SK-N-SH (cell line): ENCODE measurements around the gene CNBD2. TPM values are rescaled to one million over a fixed set of nuclear protein-coding genes. Genes with fewer than 3 reads are reported as not detected.
"Not testable (repeated sequence)": the region's sequence is repeated elsewhere in the genome, so short reads cannot be mapped to it uniquely, and the experiment has no call there.

Experiments
- CTCF ChIA-PET: fragments of 300-600, 350-600 bp; formaldehyde crosslinking; extraction: SDS; loops from one replicate; lab custom pipeline; 2021; lab: Yijun Ruan, JAX
- POLR2A ChIA-PET: fragments of 350-600 bp; sonication (Branson Sonifier 250); formaldehyde crosslinking; extraction: SDS; loops from one replicate; lab custom pipeline; 2020; ENCODE audit warnings: antibody characterized with exemption, inconsistent platforms; lab: Yijun Ruan, JAX
- DNase-seq: peaks from one replicate; pipeline ENCODE4 v3.0.0; 2012
- H2AFZ ChIP-seq: fragments of 200-600 bp; sonication (generic); 2 replicates; pipeline ENCODE4 v1.8.1; 2016; ENCODE audit warnings: antibody characterized with exemption, mild to moderate bottlenecking, low read depth
- H3F3A ChIP-seq: fragments of 200-600 bp; sonication (generic); replicated peaks from 2 replicates; pipeline ENCODE3; 2016; ENCODE audit warnings: antibody characterized with exemption, mild to moderate bottlenecking; ENCODE audit not compliant: insufficient read depth
- H3K27ac ChIP-seq, 2 experiments: fragments of 200-500 bp in 1 of 2; fragments of 200-600 bp in 1 of 2; sonication (Bioruptor generic) in 1 of 2; sonication (generic), shearing (Covaris generic) in 1 of 2; 2 replicates each; pipeline versions ENCODE4 v1.5.1 to v1.6.1; 2014 to 2016; ENCODE audit warnings: low read depth in 2 of 2, inconsistent platforms in 1 of 2, low read length in 1 of 2, mild to moderate bottlenecking in 1 of 2, mixed read lengths in 1 of 2
- H3K27me3 ChIP-seq: fragments of 200-600 bp; sonication (generic), shearing (Covaris generic); 2 replicates; pipeline ENCODE4 v1.6.1; 2016; ENCODE audit warnings: mixed run types; ENCODE audit not compliant: insufficient read depth
- H3K36me3 ChIP-seq, 2 experiments: fragments of 200-500 bp in 1 of 2; fragments of 200-600 bp in 1 of 2; sonication (Bioruptor generic) in 1 of 2; sonication (generic) in 1 of 2; replicated peaks in 1 of 2; 2 replicates each; pipeline versions ENCODE3 to v1.5.1; 2014 to 2016; ENCODE audit warnings: low read length in 1 of 2, mild to moderate bottlenecking in 1 of 2; ENCODE audit not compliant: insufficient read depth in 2 of 2, control insufficient read depth in 1 of 2
- H3K4me1 ChIP-seq, 2 experiments: fragments of 200-500 bp in 1 of 2; fragments of 200-600 bp in 1 of 2; sonication (Bioruptor generic) in 1 of 2; sonication (generic), shearing (Covaris generic) in 1 of 2; 2 replicates each; pipeline versions ENCODE4 v1.5.1 to v1.6.1; 2014 to 2016; ENCODE audit warnings: low read depth in 1 of 2, low read length in 1 of 2, mixed run types in 1 of 2; ENCODE audit not compliant: insufficient read depth in 2 of 2, control insufficient read depth in 1 of 2
- H3K4me2 ChIP-seq: fragments of 200-600 bp; sonication (generic), shearing (Covaris generic); 2 replicates; pipeline ENCODE4 v1.6.1; 2017; ENCODE audit warnings: mixed run types
- H3K4me3 ChIP-seq, 2 experiments: fragments of 200-500 bp in 1 of 2; fragments of 200-600 bp in 1 of 2; sonication (Bioruptor generic) in 1 of 2; sonication (generic), shearing (Covaris generic) in 1 of 2; 2 replicates each; pipeline versions ENCODE4 v1.5.1 to v1.8.1; 2014 to 2016; ENCODE audit warnings: low read depth in 2 of 2, inconsistent platforms in 1 of 2, low read length in 1 of 2, mild to moderate bottlenecking in 1 of 2, mixed read lengths in 1 of 2, moderate library complexity in 1 of 2
- H3K79me2 ChIP-seq: fragments of 200-600 bp; sonication (generic); 2 replicates; pipeline ENCODE4 v1.8.1; 2017; ENCODE audit warnings: mild to moderate bottlenecking; ENCODE audit not compliant: insufficient read depth
- H3K9ac ChIP-seq: fragments of 200-600 bp; sonication (generic); 2 replicates; pipeline ENCODE4 v1.6.1; 2017; ENCODE audit warnings: mixed run types
- H3K9me2 ChIP-seq: fragments of 200-600 bp; sonication (generic); 2 replicates; pipeline ENCODE4 v1.6.1; 2017; ENCODE audit warnings: mixed run types
- H3K9me3 ChIP-seq: fragments of 200-600 bp; sonication (generic); 2 replicates; pipeline ENCODE4 v1.6.1; 2017; ENCODE audit warnings: mixed run types, mild to moderate bottlenecking, moderate library complexity
- H4K20me1 ChIP-seq: fragments of 200-600 bp; sonication (generic); 2 replicates; pipeline ENCODE4 v1.6.1; 2017; ENCODE audit warnings: mild to moderate bottlenecking, mixed run types; ENCODE audit not compliant: insufficient read depth
- CHD2 ChIP-seq: fragments of 150-350 bp; IDR thresholded peaks from 2 replicates; pipeline ENCODE4 v1.6.1; 2018; ENCODE audit warnings: low read length; ENCODE audit not compliant: partially characterized antibody
- FOSL2 ChIP-seq: IDR thresholded peaks from 2 replicates; pipeline ENCODE4 v1.4.0; 2012; ENCODE audit warnings: low read depth, mild to moderate bottlenecking, moderate library complexity, borderline replicate concordance
- JUND ChIP-seq: IDR thresholded peaks from 2 replicates; pipeline ENCODE4 v1.4.0; 2012
- MEF2A ChIP-seq: IDR thresholded peaks from 2 replicates; pipeline ENCODE4 v1.4.0; 2012; ENCODE audit warnings: low read depth, borderline replicate concordance
- POLR2AphosphoS5 ChIP-seq: IDR thresholded peaks from 2 replicates; pipeline ENCODE4 v1.6.1; 2012; ENCODE audit warnings: low read depth, low read length
- RXRA ChIP-seq: IDR thresholded peaks from 2 replicates; pipeline ENCODE4 v1.4.0; 2012; ENCODE audit warnings: low read depth, mild to moderate bottlenecking, borderline replicate concordance
- SMC3 ChIP-seq: IDR thresholded peaks from 2 replicates; pipeline ENCODE4 v1.6.1; 2012; ENCODE audit warnings: low read depth, low read length, improper control_type of control experiment
- TAF1 ChIP-seq: IDR thresholded peaks from 2 replicates; pipeline ENCODE4 v1.6.1; 2012; ENCODE audit warnings: low read depth, mild to moderate bottlenecking, low read length, moderate library complexity, borderline replicate concordance
- YY1 ChIP-seq: IDR thresholded peaks from 2 replicates; pipeline ENCODE4 v1.4.0; 2012; ENCODE audit warnings: low read depth, mild to moderate bottlenecking
- WGBS: methylation state at CpG from one replicate; pipeline ENCODE4 v1.1.6; 2017; ENCODE audit warnings: low lambda C conversion rate; 5-methylcytosine and 5-hydroxymethylcytosine counted together
- polyA plus RNA-seq, 3 experiments: library from polyadenylated mRNA; depleted of rRNA; stranded (reverse); fragments of >200 nt; gene quantifications; 2 replicates each; pipeline ENCODE4 v1.2.3, GENCODE V29; 2012
- TF ChIP-seq, protein P1 (sequence below): IDR thresholded peaks from 2 replicates; pipeline ENCODE4 v1.4.0; 2012; ENCODE audit warnings: low read depth, borderline replicate concordance
- TF ChIP-seq, protein P2 (sequence below): IDR thresholded peaks from 2 replicates; pipeline ENCODE4 v1.6.1; 2012; ENCODE audit warnings: mild to moderate bottlenecking, low read depth, low read length, moderate library complexity
- TF ChIP-seq, protein P3 (sequence below): IDR thresholded peaks from 2 replicates; pipeline ENCODE4; 2012
- TF ChIP-seq, protein P4 (sequence below): IDR thresholded peaks from 2 replicates; pipeline ENCODE4 v1.4.0; 2012; ENCODE audit warnings: low read depth

The CNBD2 gene
- polyA plus RNA-seq, 1 of the 3 experiments (the other 2 are of a cell fraction): 5.6 TPM

DNA sequence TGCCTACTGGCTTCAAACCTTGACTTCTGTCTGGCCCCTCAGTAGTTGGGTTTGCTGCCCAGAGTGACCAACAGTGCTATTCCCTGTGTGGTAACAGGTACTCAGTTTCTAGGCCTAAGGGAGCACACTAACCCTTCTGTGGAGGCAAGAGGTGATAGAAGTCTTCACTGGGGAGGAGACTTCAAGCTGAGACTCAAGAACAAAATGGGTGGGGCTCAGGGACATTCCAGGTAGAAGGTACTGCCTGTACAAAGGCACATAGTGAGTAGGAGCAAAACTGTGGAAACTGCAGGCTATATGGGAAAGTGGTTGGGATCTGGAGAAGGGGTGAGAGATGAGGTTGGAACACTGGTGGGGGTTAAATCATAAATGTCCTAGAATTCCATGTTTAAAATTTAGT, 11.8 kb upstream of the CNBD2 start:
- Histone ChIP-seq H3F3A (peaks cover 17% of the 10 kb centered on the region), H3K9me2 (no peaks in the 10 kb centered on the region), H3K27ac (no peak overlapping the region), H3K4me2 (no peak overlapping the region), H3K79me2 (peaks cover 24% of the 10 kb centered on the region), H3K4me3 (no peak overlapping the region), H2AFZ (no peak overlapping the region), H3K9ac (no peak overlapping the region), H4K20me1 (no peaks in the 10 kb centered on the region), H3K4me1 (peaks cover 11 to 14% of the 10 kb centered on the region in 2 experiments; a peak in 2 of 4 replicates), H3K36me3 (peaks cover 0 to 6% of the 10 kb centered on the region in 2 experiments), H3K27me3 (no peaks in the 10 kb centered on the region), H3K9me3 (no peaks in the 10 kb centered on the region)
- POLR2A ChIA-PET: no interaction called here
- CTCF ChIA-PET: interaction anchor here (3.6 to 4.4 kb wide), 2 partner anchors 37 to 183 kb away, joined by 32 to 40 read pairs; no protein-coding TSS in a partner anchor
- DNase-seq: no peak
- TF ChIP-seq RXRA (no peak), YY1 (no peak), TAF1 (no peak), JUND (no peak), MEF2A (no peak), FOSL2 (no peak), POLR2AphosphoS5 (no peak), SMC3 (no peak), CHD2 (no peak)
- TF ChIP-seq, protein P1, sequence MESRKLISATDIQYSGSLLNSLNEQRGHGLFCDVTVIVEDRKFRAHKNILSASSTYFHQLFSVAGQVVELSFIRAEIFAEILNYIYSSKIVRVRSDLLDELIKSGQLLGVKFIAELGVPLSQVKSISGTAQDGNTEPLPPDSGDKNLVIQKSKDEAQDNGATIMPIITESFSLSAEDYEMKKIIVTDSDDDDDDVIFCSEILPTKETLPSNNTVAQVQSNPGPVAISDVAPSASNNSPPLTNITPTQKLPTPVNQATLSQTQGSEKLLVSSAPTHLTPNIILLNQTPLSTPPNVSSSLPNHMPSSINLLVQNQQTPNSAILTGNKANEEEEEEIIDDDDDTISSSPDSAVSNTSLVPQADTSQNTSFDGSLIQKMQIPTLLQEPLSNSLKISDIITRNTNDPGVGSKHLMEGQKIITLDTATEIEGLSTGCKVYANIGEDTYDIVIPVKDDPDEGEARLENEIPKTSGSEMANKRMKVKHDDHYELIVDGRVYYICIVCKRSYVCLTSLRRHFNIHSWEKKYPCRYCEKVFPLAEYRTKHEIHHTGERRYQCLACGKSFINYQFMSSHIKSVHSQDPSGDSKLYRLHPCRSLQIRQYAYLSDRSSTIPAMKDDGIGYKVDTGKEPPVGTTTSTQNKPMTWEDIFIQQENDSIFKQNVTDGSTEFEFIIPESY: no peak
- TF ChIP-seq, protein P2, sequence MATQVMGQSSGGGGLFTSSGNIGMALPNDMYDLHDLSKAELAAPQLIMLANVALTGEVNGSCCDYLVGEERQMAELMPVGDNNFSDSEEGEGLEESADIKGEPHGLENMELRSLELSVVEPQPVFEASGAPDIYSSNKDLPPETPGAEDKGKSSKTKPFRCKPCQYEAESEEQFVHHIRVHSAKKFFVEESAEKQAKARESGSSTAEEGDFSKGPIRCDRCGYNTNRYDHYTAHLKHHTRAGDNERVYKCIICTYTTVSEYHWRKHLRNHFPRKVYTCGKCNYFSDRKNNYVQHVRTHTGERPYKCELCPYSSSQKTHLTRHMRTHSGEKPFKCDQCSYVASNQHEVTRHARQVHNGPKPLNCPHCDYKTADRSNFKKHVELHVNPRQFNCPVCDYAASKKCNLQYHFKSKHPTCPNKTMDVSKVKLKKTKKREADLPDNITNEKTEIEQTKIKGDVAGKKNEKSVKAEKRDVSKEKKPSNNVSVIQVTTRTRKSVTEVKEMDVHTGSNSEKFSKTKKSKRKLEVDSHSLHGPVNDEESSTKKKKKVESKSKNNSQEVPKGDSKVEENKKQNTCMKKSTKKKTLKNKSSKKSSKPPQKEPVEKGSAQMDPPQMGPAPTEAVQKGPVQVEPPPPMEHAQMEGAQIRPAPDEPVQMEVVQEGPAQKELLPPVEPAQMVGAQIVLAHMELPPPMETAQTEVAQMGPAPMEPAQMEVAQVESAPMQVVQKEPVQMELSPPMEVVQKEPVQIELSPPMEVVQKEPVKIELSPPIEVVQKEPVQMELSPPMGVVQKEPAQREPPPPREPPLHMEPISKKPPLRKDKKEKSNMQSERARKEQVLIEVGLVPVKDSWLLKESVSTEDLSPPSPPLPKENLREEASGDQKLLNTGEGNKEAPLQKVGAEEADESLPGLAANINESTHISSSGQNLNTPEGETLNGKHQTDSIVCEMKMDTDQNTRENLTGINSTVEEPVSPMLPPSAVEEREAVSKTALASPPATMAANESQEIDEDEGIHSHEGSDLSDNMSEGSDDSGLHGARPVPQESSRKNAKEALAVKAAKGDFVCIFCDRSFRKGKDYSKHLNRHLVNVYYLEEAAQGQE: no peak
- TF ChIP-seq, protein P3, sequence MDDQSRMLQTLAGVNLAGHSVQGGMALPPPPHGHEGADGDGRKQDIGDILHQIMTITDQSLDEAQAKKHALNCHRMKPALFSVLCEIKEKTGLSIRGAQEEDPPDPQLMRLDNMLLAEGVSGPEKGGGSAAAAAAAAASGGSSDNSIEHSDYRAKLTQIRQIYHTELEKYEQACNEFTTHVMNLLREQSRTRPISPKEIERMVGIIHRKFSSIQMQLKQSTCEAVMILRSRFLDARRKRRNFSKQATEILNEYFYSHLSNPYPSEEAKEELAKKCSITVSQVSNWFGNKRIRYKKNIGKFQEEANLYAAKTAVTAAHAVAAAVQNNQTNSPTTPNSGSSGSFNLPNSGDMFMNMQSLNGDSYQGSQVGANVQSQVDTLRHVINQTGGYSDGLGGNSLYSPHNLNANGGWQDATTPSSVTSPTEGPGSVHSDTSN: no peak
- TF ChIP-seq, protein P4, sequence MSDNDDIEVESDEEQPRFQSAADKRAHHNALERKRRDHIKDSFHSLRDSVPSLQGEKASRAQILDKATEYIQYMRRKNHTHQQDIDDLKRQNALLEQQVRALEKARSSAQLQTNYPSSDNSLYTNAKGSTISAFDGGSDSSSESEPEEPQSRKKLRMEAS: no peak

DNA sequence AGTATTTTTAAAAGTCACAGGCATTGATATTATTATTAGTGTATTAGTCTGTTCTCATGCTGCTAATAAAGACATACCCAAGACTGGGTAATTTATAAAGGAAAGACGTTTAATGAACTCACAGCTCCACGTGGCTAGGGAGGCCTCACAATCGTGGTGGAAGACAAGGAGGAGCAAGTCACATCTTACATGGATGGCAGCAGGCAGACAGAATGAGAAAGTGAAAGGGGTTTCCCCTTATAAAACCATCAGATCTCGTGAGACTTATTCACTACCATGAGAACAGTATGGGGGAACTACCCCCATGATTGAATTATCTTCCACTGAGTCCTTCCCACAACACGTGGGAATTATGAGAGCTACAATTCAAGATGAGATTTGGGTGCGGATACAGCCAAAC, 9.1 kb upstream of the CNBD2 start:
- H3F3A ChIP-seq, H3K9ac ChIP-seq, H4K20me1 ChIP-seq, H3K9me3 ChIP-seq, POLR2A ChIA-PET, H3K36me3 ChIP-seq, DNase-seq, H3K4me1 ChIP-seq, H3K27me3 ChIP-seq, H2AFZ ChIP-seq, H3K4me3 ChIP-seq, H3K27ac ChIP-seq, H3K79me2 ChIP-seq, H3K9me2 ChIP-seq, H3K4me2 ChIP-seq: not testable (repeated sequence)
- 55% methylated on average over 6 of the region's 6 CpGs for WGBS
- CTCF ChIA-PET: interaction anchor here (0.8 to 2.0 kb wide), 5 partner anchors 11 to 179 kb away, joined by 3 to 5 read pairs (median 3); no protein-coding TSS in a partner anchor
